Testis (tissue), 3 donors: Measurements from ENCODE around the gene GNPTAB. TPM values are rescaled to one million over a fixed set of nuclear protein-coding genes. Genes with fewer than 3 reads are reported as not detected.

ENCODE experiments used
- DNase-seq: peaks from one replicate; pipeline ENCODE4 v3.0.0-alpha.2; 2019
- H3K27ac ChIP-seq, 2 donors: fragments of 200-600 bp; sonication (generic); one replicate each; pipeline ENCODE4 v1.5.1; 2019
- H3K27me3 ChIP-seq: fragments of 200-600 bp; sonication (generic); one replicate; pipeline ENCODE4 v1.5.1; 2019
- H3K36me3 ChIP-seq: fragments of 200-600 bp; sonication (generic); one replicate; pipeline ENCODE4 v1.5.1; 2017; ENCODE audit warnings: low read depth; ENCODE audit errors: missing control alignments
- H3K4me1 ChIP-seq: fragments of 200-600 bp; sonication (generic); one replicate; pipeline ENCODE4 v1.5.1; 2019
- H3K4me3 ChIP-seq, 2 donors: fragments of 200-600 bp; sonication (generic); one replicate each; pipeline ENCODE4 v1.5.1; 2017 to 2019
- H3K9me3 ChIP-seq: fragments of 200-600 bp; sonication (generic); one replicate; pipeline ENCODE4 v1.5.1; 2017
- CTCF ChIP-seq, 3 experiments: fragments of 450-650 bp in 2 of 3; fragments of 200-600 bp in 1 of 3; sonication (generic) in 1 of 3; IDR thresholded peaks; one replicate each; pipeline ENCODE4 v1.5.1; 2016 to 2019; ENCODE audit warnings: antibody characterized with exemption in 3 of 3, mild to moderate bottlenecking in 2 of 3, moderate library complexity in 1 of 3
- POLR2A ChIP-seq: fragments of 450-650 bp; IDR thresholded peaks from one replicate; pipeline ENCODE4 v1.6.1; 2017; ENCODE audit warnings: antibody characterized with exemption, mild to moderate bottlenecking, moderate library complexity
- WGBS, 2 donors: methylation state at CpG; one replicate each; pipeline ENCODE4 v1.1.5; 2018; 5-methylcytosine and 5-hydroxymethylcytosine counted together
- intact Hi-C: fragments of 100-400 bp; cut with DNase I; formaldehyde crosslinking; loops from one replicate; pipeline ENCODE4 v1.15.1; 2023; ENCODE audit warnings: low total_unique reads
- polyA plus RNA-seq: library from polyadenylated mRNA; stranded (reverse); fragments of 350-450 nt; fragmentation: Illumina TruSeq; extraction: RNeasy Lipid Tissue Mini Kit (QIAGEN cat#74804); gene quantifications from one replicate; pipeline ENCODE4 v1.2.3, GENCODE V29; 2014; ENCODE audit warnings: low read depth, low replicate concordance; ENCODE audit not compliant: insufficient read depth
- total RNA-seq, 2 donors: library from RNA; depleted of rRNA; stranded (reverse); fragments of >200 nt; gene quantifications; one replicate each; pipeline ENCODE4 v1.2.3, GENCODE V29; 2016

GNPTAB gene
- total and polyA plus RNA-seq, 3 donors from 2014 or later: 19.1 to 41.3 (median 39.6) TPM

- no peak overlapping the region for H3K4me3 ChIP-seq
- intact Hi-C loops: no loop called here
- no peaks in the 10 kb centered on the region for H3K27me3 ChIP-seq
- H3K27ac ChIP-seq: no peak overlapping the region
- H3K9me3 ChIP-seq: no peaks in the 10 kb centered on the region
- H3K4me1 ChIP-seq: no peaks in the 10 kb centered on the region
- 81 to 82% methylated on average over 2 of the region's 2 CpGs for WGBS, 2 donors
- TF ChIP-seq POLR2A: no peak
- TF ChIP-seq CTCF (IDR thresholded peaks at IDR 0.05): no peak
- H3K36me3 ChIP-seq: no peaks in the 10 kb centered on the region
- DNase-seq: no peak
These were observed 21.6 kb downstream of the GNPTAB start for GRCh38 chr12:101809208-101809607.

- no peaks in the 10 kb centered on the region for H3K9me3 ChIP-seq
- no peak for DNase-seq
- peaks cover 8% of the 10 kb centered on the region for H3K4me1 ChIP-seq
- WGBS, 2 donors: 60 to 69% methylated on average over 1 of the region's 1 CpG
- H3K4me3 ChIP-seq: no peak overlapping the region
- no peaks in the 10 kb centered on the region for H3K27me3 ChIP-seq
- TF ChIP-seq CTCF (IDR thresholded peaks at IDR 0.05): no peak
- TF ChIP-seq POLR2A: no peak
- no peak overlapping the region for H3K27ac ChIP-seq
- no peaks in the 10 kb centered on the region for H3K36me3 ChIP-seq
- intact Hi-C loops: no loop called here
These were observed 24.5 kb downstream of the GNPTAB start for GRCh38 chr12:101806265-101806664.

GRCh38 chr12:101804409-101804808 lies 26.4 kb downstream of the GNPTAB start:
- TF ChIP-seq CTCF (IDR thresholded peaks at IDR 0.05) (no peak), POLR2A (no peak)
- H3K4me1 ChIP-seq: peaks cover 8% of the 10 kb centered on the region
- intact Hi-C loops: no loop called here
- H3K9me3 ChIP-seq: no peaks in the 10 kb centered on the region
- H3K27ac ChIP-seq: no peak overlapping the region
- no peak for DNase-seq
- H3K4me3 ChIP-seq: no peak overlapping the region
- H3K36me3 ChIP-seq: no peaks in the 10 kb centered on the region
- 81 to 88% methylated on average over 3 of the region's 3 CpGs for WGBS, 2 donors
- no peaks in the 10 kb centered on the region for H3K27me3 ChIP-seq

- intact Hi-C loops: no loop called here
- Histone ChIP-seq H3K27ac (no peak overlapping the region), H3K4me1 (peaks cover 8% of the 10 kb centered on the region), H3K27me3 (no peaks in the 10 kb centered on the region), H3K4me3 (no peak overlapping the region), H3K9me3 (no peaks in the 10 kb centered on the region), H3K36me3 (no peaks in the 10 kb centered on the region)
- 82% methylated on average over 5 of the region's 5 CpGs for WGBS, 2 donors
- DNase-seq: no peak
- no peak for TF ChIP-seq POLR2A
- TF ChIP-seq CTCF (IDR thresholded peaks at IDR 0.05): no peak
These were observed 26.8 kb downstream of the GNPTAB start for GRCh38 chr12:101803978-101804377.

- no peaks in the 10 kb centered on the region for H3K36me3 ChIP-seq
- no peaks in the 10 kb centered on the region for H3K27me3 ChIP-seq
- H3K4me3 ChIP-seq: no peak overlapping the region
- 70 to 78% methylated on average over 2 of the region's 2 CpGs for WGBS, 2 donors
- H3K9me3 ChIP-seq: no peaks in the 10 kb centered on the region
- TF ChIP-seq CTCF (IDR thresholded peaks at IDR 0.05) (no peak), POLR2A (no peak)
- H3K4me1 ChIP-seq: peaks cover 8% of the 10 kb centered on the region
- DNase-seq: no peak
- intact Hi-C loops: no loop called here
- no peak overlapping the region for H3K27ac ChIP-seq
These were observed 28.3 kb downstream of the GNPTAB start for GRCh38 chr12:101802486-101802885.
